Erythroblast (primary cell): ENCODE results near the gene FBXW5.

Experiments
- DNase-seq, 2 experiments: peaks; one replicate each; lab custom pipeline; 2025; lab: John Stamatoyannopoulos, UW
- GATA1 ChIP-seq: IDR thresholded peaks from 2 replicates; pipeline ENCODE4 v1.6.1; 2011; ENCODE audit warnings: low read depth, mild to moderate bottlenecking, control low read depth, low read length, moderate library complexity
- POLR2A ChIP-seq: IDR thresholded peaks from 2 replicates; pipeline ENCODE4 v1.6.1; 2011; ENCODE audit warnings: mild to moderate bottlenecking, low read length

FBXW5 gene

DNA sequence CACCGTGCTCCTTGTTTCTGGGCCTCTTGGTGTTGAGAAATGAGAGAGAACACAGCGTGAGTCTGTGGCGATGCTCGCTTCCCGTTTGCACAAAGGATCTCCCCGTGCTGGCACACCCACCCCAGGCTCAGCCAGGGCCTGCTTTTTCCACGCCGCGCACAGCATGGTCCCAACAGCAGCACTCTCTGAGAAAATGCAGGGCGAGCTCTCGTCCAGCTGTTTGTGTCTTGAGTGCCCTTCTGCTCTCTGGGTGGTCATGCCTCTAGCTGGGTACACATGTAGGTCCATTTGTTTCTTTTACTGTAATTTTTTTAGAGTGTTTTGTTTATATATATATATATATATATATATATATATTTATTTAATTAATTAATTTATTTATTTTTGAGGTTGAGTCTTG, 26.6 kb downstream of the FBXW5 start:
- TF ChIP-seq POLR2A = no peak
- TF ChIP-seq GATA1 = no peak

DNA sequence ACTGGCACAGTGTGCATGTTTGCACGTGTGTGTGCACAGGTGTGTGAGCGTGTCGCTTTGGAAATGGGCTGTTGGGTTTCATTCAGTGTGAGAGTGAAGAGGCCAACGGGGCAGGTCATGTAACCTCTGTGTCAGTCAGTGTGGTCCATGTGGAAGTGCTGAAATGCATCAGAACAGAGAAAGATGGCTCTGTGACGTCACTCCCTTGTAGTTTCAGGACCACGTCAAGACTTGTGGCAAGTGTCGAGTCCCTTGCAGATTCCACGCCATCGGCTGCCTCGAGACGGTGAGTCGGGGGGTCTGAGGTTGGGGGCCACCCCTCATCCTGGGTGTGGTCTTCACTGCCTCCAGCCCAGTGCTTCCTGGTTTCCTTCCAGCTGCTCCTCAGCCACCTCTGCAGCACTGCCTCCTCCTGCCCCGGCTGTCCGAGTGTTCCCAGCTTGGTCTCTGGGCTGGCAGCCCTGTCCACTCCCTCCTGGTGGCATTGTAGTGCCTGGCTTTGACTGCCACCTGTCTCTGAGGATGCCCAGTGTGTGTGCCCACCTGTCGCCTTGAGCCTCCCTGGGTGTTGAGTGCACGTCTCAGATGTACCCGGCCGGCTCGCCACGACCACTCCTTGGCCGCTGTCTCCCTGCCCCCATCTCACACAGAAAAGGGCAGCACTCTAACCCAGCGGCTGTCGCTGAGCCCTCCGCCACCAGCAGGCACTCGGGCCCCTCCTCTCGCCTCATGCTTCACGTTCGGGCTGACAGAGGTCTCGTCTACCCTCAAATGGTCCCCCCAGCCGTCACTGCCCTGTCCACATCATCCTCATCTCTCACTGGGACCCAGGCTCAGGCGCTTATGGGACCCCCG, 28.0 kb downstream of the FBXW5 start:
- DNase-seq = no peak
- TF ChIP-seq GATA1 = no peak
- TF ChIP-seq POLR2A = no peak

More for the DNA sequence above, 26.6 kb downstream of the FBXW5 start:
- no peak for DNase-seq

DNA sequence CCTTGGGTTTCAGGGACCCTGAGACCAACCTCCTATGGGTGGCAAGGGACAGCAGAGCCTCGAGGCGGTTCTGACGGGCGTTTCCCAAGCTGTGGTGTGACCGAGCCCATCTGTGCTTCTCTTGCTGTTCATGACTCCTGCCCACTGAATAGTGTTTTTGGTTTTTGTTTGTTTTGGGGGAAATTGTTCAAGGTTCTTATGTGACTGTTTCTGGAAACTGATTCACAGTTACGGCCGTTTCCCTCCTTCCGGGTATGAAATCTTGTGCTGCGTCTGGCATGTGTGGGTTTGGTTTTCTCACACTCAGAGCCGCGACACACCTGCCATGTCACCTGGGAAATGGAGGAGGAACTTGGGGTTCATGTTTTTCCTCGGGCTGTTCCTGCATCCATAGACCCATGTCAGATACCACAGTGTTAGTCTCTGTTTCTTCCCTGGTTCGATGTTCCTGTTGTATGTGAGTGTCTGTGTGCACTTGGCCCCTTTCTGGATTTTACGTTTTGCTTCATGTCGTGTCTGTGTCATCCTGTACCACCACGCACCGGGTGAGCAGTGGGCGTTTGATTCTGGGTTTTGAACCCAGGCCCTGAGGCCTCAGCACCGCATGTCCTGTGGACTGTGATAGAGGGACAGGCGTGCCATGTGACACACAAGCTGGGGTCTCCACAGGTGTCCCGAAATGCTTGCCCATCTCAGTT, 28.8 kb downstream of the FBXW5 start:
- DNase-seq = no peak
- no peak for TF ChIP-seq GATA1
- no peak for TF ChIP-seq POLR2A

DNA sequence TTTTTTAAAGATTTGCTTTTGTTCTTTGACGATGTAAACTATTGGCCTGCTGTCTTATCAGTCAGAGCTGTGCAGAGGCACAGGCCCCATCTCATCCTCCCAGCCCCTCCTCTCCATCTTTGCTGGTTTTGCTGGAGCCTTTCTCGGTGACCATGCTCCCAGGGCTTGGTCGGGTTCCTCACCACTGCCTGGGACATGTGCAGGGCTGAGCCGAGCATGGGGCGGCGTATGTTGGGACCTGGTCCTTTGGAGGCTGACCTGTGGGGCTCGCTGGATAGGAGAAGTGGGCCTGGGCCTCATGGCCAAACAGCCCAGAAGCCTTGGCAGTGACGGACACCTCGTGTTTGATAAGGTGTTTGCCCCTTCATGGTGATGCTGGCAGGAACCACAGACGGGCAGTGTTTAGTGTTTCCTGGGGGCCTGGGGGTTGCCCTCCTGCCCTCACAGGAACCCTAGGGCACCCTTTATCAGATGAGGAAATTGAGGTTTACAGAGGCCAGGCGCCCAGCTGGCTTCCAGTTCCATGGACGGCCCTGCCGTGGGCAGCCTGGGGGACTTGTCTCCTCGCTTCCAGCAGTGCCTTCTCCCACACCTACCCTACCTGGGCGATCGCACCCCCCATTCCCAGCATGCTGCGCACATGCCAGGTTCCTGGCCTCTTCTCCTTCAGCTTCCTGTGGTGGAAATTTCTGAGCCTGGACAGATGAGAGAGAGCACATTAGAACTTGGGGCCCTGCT, 30.7 kb downstream of the FBXW5 start:
- DNase-seq = no peak
- no peak for TF ChIP-seq GATA1
- no peak for TF ChIP-seq POLR2A

DNA sequence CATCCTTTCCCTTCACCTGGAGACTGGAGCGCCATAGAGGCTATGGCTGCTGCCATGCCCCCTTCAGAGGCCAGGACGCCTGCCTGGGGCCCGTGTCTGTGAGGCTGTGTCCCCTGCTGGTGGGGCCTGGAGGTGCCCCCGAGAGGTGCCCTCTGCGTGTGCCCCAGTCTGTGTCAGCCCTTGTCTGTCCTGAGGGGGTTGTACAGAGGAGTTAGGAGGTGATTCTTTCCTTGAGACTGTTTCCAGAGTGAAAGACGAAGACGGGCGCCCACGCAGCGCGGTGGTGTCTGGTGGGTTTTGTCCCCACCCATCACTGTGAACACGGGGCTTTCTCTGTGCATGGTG, 33.7 kb downstream of the FBXW5 start:
- TF ChIP-seq GATA1 = no peak
- no peak for TF ChIP-seq POLR2A

DNA sequence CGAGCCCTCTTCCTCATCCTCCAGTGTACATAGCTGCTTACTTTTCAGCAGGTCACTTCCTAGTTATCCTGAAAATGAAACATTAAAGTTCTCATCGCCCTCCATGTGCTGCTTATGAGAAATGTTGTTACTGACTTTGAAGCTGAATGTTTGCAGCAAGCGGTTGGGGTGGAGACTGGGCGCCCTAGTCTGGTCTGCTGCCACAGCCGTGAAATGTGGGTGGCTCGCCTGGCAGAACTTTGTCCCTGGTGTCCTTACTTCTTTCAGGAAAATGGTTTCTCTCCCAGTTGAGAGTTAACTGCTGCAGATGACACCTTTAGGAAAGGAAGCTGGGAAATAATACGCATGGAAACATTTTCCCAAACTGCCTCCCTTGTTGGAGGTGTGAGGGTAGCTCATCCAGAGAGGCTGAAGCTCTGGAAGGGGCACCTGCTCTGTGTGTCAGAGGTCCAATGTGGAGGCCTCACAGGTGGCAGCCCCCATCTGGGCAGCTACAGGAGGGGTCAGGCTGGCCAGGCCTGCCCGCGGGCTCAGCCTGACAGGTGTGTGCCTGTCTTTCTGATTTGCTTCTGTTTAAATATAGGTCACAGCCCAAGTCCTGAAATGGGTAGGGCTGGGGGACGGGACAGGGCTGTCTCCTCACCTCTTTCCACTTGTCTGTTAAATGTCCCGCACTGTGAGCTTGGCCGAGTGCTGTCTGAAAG, 34.2 kb downstream of the FBXW5 start:
- no peak for DNase-seq

More for the DNA sequence above, 33.7 kb downstream of the FBXW5 start:
- no peak for DNase-seq

DNA sequence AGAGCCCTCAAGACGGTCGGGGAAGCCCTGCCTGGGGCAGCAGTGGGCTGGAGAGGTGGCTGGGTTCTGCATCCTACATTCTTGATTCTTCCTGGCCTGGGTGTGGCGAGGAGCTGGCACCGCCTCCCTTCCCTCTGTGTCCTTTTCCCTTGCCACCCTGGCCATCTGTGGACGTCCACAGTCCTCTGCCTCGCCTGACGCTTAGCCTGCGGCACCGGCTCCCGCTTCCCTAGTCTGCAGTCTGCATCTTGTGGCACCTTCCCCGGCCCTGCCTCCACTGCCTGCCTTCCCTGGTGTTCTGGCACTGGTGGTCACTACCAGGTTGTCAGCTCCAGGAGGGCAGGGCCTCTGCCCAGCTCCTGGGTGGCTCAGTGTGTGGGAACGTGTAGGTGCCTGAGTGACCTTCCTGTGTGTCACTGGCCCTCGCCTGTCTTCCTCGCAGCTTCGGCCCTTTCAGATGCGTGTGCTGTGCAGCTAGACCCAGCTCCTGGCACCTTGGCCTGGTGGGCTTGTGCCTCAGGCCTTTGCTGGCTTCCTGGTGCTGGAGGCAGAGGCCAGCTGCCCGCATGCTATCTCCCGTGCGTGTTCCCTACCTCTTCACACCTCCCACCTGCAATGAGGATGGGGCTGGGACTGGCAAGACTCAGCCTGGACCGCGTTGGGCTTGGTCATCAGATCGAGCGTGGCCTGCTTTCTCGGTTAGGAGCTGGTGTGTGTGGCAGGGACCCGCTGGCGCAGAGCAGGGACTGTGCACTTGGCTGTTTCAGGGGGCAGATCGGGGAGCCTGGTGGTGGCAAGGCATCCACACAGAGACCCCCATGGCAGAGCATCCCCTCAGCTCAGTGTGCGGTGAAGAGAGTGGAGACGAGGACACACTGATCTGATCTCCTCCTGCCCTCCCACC, 37.3 kb downstream of the FBXW5 start:
- TF ChIP-seq GATA1 = no peak
- TF ChIP-seq POLR2A = no peak
- DNase-seq = no peak

More for the DNA sequence above, 34.2 kb downstream of the FBXW5 start:
- TF ChIP-seq POLR2A (no peak), GATA1 (no peak)

DNA sequence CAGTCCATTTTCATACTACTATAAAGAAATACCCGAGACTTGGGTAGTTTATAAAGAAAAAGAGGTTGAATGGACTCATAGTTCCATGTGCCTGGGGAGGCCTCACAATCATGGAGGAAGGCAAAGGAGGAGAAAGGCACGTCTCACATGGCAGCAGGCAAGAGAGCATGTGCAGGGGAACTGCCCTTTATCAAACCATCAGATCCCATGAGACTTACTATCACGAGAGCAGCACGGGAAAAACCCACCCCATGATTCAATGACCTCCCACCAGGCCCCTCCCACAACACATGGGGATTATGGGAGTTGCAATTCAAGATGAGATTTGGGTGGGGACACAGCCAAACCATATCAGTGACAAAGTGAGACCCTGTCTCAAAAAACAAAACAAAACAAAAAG, 38.3 kb downstream of the FBXW5 start:
- peak in 1 of 2 experiments; percentile 34 for DNase-seq
- no peak for TF ChIP-seq GATA1
- no peak for TF ChIP-seq POLR2A

DNA sequence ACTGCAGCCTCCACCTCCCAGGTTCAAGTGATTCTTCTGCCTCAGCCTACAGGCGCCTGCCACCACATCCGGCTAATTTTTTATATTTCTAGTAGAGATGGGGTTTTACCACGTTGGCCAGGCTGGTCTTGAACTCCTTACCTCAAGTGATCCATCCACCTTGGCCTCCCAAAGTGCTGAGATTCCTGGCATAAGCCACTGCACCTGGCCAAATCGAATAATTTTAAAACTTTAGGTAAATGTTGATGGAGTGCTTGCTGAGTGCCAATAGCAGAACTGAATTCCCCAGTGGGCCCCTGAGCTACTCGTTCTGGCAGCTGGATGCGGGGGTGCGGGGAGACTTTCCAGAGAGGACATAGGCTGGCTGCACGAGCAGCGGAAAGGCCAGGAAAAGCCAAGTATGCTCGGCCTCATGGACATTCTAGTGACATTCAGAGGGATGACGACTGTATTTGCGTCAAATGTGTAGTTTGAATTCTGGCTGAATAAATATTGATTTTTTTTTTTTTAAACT, 41.4 kb downstream of the FBXW5 start:
- TF ChIP-seq POLR2A = no peak
- no peak for TF ChIP-seq GATA1
- no peak for DNase-seq

DNA sequence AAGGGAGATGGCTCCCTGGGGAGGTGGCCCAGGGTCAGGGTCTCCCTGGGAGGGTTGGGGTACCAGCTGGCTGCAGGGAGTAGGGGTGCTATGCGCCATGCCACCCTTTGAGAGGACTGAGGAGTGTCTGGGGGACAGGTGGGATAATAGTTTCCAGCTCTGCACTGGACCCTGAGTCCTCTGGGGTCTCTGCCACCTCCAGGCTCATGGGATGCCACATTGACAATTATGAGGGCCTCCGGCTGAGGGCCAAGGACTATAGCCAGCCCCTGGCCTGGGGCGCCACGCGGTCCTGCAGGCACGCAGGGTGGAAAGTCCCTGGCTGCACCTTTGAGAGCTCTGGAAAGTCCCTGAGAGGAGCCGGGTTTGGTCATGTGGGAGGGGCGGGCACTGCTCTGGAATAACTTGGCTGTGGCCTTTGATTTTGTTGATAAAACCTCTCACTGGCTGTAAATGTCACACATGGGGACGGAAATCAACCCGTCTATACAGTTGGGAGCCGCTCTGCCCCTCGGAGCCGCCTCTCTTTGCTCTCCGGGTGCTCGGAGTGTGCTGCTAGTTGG, 42.2 kb downstream of the FBXW5 start:
- TF ChIP-seq POLR2A = no peak
- TF ChIP-seq GATA1 = no peak
- no peak for DNase-seq

DNA sequence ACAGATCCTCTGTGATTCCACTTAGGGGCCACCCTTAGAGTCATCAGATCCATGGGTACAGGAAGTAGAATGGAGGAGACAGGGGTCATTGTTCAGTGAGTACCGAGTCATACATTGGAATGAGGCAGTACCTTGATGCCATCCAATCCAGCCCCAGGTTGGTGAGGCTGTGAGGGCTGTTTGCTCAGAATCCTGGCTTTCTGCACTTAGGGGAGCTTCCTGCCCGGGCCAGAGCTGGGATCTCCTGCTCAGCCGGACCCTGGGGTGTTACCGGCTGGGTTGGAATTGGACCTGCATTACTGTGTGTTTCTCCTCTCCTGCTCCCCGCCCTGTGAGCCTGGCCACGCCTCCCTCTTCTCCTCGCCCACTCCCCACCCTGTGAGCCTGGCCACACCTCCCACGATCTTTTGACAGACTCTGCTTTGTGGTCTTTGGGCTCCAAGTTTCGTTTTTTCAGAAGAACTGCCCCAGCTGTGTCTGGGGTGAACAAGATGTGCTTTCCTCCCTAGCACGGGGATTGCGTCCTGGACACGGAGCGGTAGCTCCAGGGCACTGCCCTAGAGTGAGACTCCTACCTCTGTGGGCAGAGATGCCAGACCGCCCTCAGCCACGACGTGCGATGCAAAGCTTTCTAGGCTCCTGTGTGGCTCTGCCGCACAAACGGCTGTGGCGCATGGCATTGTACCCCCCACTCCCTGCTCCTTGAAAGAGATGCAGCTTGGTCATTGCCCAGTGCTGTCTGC, 42.9 kb downstream of the FBXW5 start:
- TF ChIP-seq POLR2A = no peak
- TF ChIP-seq GATA1 = no peak
- DNase-seq = no peak

DNA sequence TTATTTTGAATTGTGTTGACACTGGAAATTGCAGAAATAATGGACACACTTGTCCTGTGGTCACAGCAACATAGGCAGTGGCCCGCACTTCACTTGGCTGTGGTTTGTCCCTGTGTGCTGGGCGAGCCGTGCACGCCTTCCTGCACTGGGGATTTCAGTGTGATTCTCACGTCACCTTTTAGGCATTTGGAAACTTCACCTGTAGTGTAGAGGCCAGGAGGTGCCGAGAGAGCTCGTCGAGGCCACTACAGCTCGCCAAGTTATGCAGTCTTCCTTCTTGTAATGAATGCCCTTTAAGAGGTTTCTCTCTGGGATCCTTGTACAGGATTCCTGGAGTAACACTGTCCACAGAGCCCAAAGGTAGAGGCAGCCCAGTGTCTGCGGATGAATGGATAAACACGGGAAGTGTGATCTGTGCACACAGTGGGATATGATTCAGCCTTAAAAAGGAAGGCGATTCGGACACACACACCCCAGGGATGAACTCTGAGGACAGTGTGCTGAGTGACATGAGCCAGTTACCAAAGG, 43.5 kb downstream of the FBXW5 start:
- DNase-seq = no peak
- TF ChIP-seq GATA1 (no peak), POLR2A (no peak)
